CD4-positive, alpha-beta T cell treated with Interleukin-6 for 4 hours (primary cell): Measurements from ENCODE around the gene GPR17.

Experiments
- DNase-seq: peaks from one replicate; pipeline ENCODE4 v3.0.0-alpha.2; 2020; ENCODE audit warnings: mixed read lengths

The GPR17 gene, protein sequence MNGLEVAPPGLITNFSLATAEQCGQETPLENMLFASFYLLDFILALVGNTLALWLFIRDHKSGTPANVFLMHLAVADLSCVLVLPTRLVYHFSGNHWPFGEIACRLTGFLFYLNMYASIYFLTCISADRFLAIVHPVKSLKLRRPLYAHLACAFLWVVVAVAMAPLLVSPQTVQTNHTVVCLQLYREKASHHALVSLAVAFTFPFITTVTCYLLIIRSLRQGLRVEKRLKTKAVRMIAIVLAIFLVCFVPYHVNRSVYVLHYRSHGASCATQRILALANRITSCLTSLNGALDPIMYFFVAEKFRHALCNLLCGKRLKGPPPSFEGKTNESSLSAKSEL

DNA sequence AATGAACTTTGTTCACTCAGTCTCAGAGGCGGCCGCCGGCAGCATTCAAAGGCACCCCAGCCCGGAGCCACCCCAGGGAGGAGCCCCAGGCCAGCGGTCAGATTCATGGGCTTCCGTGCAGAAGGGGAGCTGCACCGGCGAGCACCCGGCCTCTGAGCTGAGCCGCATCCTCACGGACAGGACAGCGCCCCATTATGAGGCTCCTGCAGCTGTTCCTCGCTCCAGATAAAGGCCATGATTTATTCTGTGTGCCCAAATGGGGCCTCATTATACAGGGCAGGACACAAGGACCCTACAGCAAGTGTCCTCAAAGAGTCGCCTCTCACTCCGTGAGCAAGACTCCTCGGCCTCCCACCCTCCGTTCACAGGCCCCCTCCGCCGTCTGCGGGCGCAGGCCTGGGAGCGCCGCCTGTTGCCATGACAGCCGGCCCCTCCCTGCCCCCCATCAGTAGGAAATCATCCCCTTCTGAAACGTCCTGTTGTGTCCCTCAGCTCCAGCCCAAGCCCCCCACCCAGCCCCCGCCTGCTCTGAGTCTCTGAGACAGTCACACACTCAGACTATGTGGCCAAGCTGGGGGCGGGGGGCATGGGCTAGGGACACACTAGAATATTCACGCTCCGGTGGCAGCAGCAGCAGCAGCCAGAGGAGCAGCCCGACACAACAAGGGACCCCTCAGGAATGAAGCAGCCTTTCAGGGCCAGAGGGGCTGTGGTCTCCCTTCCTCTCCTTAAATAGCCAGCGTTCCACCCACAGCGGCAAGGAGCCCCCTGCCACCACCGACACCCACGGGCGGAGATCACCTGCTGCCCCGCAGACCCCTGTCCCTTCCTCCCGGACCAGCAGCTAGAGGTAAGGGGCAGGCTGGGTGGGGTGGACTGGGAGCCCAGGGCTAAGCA is at the start of gene GPR17:
Gene GPR17, plus strand, starts transcription at position 759 of the 897 bp plus-strand sequence. CDS start 4,583 bp downstream, outside the sequence.
- DNase-seq, result no peak

- no peak for DNase-seq
Measured at GRCh38 chr2:127596311-127597045, 49.5 kb upstream of the GPR17 start.

- no peak for DNase-seq
Measured at GRCh38 chr2:127597046-127597983, 48.6 kb upstream of the GPR17 start.

DNA sequence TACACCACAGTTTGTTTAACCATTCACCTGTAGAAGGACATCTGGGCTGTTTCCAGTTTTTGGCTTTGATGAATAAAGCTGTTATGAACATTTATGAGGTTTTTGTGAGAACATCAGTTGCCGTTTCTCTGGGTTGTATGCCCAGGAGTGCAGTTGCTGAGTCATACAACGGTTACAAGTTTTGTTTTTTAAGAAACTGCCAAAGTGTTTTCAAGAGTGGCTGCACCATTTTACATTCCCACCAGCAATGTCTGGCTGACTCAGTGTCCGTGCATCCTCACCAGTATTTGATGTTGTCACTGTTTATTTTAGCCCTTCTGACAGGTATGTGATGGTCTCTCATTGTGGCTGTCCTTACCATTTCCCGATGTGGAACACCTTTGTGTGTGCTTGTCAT is 48.0 kb upstream of the GPR17 start:
- DNase-seq, result no peak

DNA sequence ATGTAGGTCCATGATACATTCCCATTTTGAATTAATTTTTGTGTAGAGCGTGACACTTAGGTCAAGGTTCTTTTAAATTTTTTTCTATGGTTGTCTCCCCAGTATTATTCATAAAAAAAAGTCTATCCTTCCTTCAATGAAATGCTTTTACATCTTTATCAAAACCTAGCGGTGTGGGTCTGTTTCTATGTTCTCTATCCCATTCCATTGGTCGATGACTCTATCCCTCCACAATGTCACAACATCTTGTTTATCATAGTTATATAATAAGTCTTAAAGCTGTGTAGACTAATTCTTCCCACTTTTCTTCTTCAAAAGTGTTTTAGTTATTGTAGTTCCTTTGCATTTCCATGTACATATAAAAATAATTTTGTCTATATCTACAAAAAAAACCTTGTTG is 47.2 kb upstream of the GPR17 start:
- no peak for DNase-seq

- DNase-seq, result no peak
Measured at GRCh38 chr2:127599211-127599610, 46.7 kb upstream of the GPR17 start.

DNA sequence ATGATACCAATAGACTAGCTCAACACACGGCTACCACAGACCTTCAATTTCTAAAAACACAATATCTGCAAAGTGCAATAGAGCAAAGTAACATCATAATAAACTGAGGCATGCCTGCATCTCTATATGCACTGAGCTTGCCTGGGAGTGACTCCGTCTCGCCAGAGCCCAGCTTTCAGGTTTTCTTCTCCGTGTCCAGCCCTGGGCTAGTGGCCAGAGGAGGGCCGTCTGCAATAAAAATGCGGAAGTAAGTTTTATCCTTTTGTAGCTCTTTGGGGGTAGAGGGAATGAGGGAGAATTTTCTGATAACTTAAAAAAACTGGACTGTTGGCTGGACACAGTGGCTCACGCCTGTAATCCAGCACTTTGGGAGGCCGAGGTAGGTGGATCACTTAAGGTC is 41.0 kb upstream of the GPR17 start:
- no peak for DNase-seq

- DNase-seq, result no peak
Measured at GRCh38 chr2:127605691-127606263, 40.2 kb upstream of the GPR17 start.

- DNase-seq, result no peak
Measured at GRCh38 chr2:127606625-127607398, 39.1 kb upstream of the GPR17 start.

DNA sequence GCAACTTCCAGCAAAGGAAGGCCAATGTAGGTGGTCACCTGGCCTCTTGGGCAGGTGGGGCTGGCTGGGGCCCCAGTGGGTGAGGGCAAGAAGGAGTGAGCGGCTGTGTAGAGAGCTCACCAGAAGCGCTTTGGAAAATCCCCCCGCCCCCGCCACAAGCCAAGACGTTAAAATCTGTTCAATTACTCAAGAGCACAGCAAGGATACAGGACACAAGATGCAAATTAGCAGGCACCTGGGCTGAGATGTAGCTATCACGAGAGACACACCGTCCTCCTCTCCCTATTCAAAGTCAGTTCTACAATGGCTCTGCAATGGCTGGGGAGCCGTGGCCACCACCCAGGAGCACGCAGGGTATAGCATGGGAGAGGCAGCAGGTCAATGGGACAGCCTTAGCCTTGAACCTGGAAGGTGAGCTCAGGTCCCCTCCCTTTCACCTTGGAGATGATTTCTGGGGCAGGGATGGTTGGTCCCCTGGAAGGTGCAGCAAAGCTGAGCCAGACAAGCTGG is 38.5 kb upstream of the GPR17 start:
- no peak for DNase-seq

- DNase-seq, result no peak
Measured at GRCh38 chr2:127608061-127609030, 37.6 kb upstream of the GPR17 start.

DNA sequence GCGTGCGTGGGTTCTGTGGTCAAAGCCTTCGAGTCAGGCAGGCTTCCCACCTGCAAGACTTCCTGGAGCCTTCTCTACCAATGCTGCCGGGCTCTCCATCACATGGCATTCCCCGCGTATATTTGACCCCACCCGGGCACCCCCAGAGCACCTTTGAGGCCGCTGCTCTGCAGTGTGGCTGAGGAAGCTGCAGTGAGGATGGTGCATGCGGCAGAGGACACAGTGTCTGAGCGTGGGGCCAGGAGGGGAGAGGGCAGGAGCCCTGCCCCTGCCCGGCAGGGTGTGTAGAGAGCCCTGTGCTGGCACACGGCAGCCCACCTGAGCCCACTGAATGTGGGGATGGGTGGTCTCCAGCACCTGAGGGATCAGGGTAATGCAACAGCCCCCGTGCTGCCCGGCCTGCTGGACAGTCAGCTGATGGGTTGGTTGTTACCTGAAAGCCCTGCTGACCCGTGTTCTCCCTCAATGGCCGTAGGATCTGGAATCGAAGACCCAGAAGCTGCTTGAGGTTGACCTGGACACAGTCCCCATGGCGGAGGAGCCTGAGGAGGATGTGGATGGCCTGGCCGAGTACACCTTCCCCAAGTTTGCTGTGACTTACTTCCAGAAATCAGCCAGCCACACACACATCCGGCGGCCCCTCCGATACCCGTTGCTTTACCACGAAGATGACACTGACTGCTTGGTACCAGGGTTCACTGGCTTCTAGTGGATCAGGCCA is 36.8 kb upstream of the GPR17 start:
- no peak for DNase-seq

DNA sequence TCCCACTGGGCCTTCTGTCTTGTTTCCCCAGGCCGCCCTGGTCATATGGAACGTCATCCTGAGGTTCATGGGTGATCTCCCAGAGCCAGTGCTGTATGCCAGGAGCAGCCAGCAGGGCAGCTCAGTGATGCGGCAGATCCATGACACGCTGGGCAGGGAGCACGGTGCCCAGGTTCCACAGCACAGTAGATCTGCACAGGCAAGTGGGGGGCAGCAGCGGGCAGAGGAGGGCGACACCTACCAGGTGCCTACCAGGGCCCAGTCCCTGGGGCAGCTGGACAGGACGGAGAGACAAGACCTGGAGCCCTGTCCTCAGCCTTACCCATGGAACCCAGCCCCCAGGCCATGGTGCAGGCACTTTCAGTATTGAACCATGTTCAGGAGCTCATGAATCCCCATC is 36.1 kb upstream of the GPR17 start:
- no peak for DNase-seq

- DNase-seq, result no peak
Measured at GRCh38 chr2:127610561-127610960, 35.4 kb upstream of the GPR17 start.

DNA sequence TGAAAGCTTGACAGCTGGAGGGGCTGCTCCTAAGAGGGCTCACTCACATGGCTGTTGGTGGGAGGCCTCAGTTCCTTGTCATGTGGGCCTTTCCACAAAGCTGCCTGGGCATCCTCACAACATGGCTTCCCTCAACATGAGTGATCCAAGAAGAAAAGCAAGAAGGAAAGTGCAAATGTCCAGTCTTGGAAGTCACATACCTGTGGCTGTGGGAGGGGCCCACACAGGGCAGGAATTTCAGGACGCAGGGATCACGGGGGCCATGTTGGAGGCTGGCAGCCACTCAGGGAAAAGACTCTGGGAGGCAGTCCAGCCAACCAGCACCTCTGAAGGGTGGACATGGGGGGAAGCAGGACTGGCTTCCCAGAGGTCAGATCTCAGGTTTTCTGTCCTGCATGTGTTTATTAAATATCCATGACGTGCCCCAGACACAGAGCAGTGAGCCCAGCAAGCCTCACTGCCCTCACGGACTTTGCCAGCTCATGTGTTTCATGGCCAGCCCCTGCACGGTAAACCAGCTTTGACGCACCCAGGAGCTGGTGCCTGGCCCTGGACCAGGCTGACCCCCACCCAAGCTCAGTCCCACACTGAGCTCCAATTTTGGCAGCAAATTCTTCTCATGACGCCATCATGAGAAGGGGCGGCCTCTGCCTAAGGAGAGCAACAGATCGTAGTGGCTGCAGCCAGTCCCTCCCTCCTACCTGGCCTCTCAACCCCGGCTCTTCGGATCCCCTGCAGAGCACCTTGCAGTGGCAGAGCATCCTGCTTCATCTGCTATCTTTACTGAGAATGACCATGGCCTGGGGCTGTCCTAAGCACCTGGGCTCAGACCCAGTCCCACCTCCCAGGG is 34.7 kb upstream of the GPR17 start:
- no peak for DNase-seq

DNA sequence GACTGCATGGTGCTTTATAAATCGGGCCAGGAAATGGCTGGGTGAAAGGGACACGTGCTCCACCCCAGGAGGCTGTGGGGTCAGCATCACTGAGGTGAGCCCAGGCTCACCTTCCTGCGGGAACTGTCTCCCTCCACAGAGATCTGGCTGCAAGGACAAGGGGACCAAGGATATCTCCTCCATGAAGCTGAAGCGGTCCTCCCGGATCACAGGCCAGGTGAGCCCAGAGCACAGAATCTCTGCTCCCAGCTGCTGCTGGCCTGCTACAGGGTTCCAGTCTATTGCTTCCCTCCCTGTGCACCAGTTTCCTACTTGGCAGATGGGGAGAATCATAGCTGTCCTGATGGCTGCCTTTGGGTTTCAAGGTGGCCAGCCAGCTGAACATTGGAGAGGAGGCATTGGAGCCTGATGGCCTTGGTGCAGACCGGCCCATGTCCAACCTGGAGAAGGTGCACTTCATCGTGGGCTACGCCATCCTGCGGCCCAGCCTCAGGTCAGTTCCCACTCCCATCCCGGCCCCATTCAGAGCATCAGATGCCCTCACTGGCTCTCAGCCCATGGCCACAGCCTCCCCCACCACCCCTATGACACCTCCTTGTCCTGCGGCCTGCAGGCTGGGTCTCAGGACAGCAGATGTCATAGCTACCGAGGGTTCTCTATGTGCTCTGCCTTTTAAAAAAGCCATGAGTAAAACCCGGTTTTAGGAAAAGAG is 33.7 kb upstream of the GPR17 start:
- DNase-seq, result no peak

DNA sequence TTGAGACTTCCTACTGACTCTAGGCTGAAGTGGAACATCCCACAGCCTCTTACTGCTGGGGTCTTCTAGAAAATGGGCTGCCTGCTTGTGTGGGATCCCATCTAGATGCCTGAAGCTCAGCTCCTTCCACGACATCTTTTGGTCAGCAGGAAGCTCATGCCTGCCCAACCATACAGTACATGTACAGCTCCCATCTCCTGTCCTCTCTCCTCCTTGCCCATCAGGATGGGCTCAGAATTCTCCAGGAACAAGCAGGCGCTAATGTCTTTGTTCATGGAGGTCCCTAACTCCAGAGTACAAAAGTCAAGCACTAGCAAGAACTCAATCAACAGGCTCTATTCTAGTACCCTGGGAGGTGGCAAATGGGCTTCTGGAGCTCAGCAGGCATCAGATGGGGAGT is 31.7 kb upstream of the GPR17 start:
- DNase-seq, result no peak
